Inflammatory macrophage treated with lipopolysaccharide for 1 hour (primary cell): ENCODE measurements around the gene ALKBH3.

Source experiments
- DNase-seq, 2 donors: peaks; one replicate each; pipeline ENCODE4 v3.0.0-alpha.2; 2020 to 2022

Gene ALKBH3

DNA sequence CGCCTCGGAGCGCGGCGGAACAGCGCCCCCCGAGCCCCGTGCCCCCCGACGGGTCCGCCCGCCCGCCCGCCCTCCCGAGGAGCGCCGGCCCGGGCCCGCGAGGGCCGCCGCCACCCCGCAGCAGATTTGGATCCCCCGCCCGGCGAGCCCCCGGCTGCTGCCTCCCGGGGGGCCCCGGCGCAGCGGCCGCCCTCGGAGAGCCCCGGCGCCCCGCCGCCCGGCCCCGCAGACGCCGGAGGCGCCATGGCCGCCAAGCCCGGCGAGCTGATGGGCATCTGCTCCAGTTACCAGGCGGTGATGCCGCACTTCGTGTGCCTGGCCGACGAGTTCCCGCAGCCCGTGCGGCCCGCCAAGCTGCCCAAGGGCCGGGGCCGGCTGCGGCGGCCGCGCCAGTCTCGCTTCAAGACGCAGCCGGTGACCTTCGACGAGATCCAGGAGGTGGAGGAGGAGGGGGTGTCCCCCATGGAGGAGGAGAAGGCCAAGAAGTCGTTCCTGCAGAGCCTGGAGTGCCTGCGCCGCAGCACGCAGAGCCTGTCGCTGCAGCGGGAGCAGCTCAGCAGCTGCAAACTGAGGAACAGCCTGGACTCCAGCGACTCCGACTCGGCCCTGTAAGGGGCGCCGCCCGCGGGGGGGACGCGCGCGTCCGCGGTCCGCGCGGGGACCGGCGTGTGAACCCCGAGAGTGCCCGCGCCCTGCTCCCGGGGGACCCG, 62.2 kb downstream of the ALKBH3 start:
- DNase-seq = peak in 1 of 2 donors; percentile 7

DNA sequence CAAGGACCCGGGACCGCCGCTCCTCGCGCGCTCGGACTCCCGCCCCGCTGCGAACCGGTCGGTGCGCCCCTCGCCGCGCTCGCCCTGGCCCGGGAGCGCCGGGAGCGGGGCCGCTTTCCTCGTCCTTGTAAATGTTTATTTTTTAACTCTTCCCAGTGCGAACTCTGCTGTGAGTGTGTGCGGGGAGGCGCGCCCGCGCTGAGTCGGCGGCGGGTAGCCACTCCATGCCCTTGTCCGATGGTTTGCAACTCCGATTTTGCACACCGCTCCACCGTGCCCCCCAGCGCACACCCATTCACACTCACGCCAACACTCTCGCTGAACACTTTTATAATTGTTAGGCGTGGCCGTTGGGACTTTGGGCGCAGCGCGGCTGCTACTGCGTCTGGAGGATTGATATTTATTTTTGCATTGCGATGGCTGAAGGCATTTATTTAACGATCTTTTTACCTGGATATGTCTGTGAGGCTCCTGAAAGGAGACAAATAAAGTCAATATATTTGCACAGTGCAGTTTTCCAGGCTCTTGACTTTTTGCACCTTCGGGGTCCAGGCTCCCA, 62.8 kb downstream of the ALKBH3 start:
- no peak for DNase-seq

DNA sequence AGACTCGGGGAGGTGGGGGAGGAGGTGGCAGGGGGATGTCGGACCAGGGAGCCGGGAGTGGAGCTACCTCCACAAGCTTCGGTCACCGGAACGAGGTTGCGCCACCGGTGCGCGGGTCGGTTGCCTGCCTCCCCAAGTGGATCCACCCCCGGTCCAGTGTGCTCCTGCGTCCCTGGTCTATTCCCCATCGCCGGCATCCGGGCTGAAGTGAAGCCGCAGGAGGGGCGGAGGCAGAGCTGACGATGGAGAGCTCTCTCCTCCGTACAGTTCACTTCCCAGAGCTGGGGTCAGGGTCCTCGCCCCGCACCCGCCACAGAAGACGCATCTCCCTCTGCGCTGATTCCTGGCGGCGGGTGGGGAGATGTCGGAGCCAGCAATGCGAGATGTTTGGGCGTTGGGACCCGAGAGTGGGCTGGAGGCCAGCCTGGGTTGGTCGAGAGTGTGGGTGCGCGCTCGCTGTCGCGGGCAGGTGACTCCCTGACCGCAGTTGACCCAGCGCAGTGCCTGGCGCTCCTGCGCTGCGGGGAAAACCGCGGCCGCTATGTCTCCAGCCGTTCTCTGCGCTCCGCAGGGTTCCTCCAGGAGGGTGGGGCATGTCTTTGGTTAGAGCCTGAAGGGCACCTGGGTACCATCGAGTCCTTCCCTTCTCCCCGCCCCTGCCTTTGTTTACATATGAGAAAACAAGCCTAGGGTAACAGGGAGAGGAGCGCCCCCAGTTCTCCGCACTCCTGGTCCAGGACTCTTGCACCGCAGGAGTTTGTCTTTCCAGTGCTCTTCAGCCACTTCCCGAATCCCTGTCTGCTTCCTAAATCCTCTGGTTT, 63.5 kb downstream of the ALKBH3 start:
- no peak for DNase-seq

DNA sequence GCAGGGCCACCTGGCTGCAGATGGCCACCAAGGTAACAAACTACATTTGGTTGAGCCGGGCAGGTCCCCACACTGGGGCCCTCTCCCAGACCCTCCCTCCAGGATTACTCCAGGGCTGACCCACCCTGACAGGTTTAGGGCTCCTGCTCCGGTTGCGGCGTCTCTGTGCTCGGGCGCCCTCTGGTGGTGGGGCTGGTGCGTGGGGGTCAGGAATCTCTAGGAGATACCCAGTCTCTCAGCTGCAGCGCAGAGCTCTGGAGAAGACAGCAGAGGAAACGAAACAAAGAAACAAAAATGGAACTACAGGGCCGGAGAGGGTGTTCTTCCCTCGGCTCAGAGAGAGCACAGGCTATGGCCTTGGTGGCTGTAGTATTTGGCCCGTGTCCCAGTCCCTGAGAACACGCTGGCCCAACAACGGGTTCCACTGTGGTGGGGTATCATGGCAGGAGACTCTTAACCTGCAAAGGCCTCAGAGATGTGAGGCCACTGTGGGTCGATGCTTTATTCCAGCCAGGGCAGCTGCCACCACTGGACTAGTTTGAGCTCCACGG, 64.2 kb downstream of the ALKBH3 start:
- DNase-seq = peak; percentile 48 to 77

DNA sequence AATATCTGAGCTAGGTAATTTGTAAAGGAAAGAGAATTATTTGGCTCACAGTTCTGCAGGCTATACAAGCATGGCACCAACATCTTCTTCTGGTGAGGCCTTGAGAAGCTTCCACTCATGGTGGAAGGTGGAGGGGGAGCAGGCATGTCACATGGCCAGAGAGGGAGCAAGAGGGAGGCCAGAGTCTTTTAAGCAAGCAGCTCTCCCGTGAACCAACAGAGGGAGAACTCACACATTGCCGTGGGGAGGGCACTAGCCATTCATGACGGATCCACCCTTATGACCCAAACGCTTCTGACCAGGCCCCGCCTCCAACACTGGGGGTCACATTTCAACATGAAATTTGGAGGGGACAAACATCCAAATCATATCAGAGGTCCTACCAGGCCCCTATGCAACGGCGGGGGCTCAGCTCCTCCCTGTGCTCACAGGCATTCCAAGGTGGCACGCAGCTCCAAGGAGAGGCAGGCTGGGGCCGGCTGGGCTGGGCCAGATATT, 66.4 kb downstream of the ALKBH3 start:
- no peak for DNase-seq

DNA sequence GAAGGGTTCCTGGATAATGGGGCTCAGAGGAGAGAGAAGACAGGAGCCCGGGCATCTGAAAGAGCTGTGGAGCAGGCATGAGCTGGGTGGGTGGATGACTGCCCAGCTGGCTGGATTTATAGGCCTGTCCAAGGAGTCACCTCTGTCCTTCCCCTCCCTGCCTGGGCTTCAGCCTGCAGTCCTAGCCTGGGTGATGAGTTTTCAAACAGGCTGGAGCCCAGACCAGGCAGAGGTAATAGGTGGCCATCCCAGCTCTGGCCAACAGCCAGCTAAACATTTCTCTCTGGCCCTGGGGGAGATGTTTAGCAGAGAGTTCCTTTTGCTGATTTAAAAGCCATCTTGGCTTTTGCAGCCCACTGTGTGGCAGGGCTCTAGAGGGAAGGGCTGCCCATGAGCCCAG, 67.2 kb downstream of the ALKBH3 start:
- no peak for DNase-seq

DNA sequence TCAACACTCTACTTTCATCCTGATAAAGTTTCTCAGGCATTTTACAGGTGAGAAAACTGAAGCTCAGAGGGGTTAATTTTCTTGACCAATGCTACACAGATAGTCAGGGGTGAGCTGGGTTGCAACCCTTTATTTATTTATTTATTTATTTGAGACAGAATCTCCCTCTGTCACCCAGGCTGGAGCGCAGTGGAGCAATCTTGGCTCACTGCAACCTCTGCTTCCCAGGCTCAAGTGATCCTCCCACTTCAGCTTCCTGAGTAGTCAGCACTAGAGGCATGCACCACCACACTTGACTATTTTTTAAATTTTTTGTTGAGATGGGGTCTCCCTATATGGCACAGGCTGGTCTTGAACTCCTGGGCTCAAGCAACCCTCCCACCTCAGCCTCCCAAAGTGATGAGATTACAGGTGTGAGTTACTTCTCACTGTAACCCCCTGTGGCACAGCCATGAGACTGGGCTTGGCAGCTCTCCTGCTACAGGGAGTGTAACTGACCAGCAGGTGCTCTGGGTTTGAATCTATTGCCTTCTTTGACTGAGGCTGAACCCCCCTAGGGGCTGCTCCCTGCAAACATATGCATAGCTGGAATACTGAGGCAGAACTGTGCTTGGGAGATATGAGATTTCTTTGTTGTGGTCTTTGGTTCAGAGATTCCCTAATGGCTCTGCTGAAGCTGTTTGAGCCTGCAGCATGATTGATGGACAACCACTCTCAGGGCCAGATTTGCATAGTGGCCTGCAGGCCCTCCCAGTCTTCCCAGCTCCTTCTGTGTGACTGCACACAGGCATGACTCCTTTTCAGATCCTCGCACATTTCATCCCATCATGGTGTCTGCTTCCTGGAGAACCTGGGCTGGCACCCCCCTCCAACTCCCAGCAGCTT, 68.0 kb downstream of the ALKBH3 start:
- DNase-seq = no peak

DNA sequence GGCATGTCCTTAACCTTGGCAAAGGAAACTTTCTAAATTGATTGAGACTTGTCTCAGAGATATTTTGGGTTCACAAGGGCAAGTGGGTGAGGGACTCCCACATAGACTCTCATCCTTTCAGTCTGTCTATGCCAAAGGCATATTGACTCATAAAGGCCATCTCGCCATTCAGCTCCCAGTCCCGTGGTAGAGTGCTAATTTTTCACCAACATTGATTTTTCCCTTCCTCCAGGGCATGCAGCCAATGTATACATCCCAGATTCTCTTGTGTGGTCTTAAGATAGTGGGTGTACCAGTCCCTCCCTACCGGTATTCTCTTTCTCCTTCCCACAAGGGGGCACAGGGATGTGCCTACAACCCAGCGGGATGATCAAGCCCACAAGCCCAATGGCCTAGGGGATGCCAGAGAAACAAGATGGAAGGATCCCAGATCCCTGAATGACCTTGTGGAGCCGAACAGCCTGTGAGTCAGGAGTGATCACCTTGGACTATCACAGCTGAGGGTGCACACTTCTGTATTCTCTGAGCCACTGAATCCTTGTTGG, 69.8 kb downstream of the ALKBH3 start:
- DNase-seq = no peak

DNA sequence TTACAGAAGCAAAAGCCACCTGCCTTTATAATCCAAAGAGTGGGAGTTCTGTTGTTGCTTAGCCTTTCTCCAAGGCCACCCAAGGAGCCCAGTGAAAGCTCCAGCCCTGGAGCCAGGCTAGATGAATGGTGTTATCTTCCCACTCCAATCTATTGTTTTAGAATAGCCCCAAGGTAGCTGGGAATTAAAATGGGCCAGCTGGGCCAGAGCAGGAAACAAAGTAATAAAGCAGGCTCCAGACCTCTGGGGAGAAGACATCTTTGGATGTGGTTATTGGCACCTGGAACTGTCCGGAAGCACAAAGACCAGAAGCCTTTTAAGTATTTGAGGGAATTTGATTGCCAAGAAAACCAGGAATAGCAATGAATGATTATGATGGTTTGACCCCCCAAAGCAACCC, 70.6 kb downstream of the ALKBH3 start:
- no peak for DNase-seq

DNA sequence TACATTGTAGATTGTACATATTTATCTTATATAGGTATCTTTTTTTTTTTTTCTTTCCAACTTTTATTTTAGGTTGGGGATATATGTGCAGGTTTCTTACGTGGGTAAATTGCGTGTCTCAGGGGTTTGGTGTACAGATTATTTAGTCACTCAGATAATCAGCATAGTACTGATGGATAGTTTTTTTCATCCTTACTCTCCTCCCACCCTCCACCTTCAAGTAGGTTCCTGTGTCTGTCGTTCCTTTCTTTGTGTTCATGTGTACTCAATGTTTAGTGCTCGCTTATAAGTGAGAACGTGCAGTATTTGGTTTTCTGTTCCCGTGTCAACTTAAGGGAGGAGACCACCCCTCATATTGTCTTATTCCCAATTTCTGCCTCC, 71.4 kb downstream of the ALKBH3 start:
- DNase-seq = no peak

DNA sequence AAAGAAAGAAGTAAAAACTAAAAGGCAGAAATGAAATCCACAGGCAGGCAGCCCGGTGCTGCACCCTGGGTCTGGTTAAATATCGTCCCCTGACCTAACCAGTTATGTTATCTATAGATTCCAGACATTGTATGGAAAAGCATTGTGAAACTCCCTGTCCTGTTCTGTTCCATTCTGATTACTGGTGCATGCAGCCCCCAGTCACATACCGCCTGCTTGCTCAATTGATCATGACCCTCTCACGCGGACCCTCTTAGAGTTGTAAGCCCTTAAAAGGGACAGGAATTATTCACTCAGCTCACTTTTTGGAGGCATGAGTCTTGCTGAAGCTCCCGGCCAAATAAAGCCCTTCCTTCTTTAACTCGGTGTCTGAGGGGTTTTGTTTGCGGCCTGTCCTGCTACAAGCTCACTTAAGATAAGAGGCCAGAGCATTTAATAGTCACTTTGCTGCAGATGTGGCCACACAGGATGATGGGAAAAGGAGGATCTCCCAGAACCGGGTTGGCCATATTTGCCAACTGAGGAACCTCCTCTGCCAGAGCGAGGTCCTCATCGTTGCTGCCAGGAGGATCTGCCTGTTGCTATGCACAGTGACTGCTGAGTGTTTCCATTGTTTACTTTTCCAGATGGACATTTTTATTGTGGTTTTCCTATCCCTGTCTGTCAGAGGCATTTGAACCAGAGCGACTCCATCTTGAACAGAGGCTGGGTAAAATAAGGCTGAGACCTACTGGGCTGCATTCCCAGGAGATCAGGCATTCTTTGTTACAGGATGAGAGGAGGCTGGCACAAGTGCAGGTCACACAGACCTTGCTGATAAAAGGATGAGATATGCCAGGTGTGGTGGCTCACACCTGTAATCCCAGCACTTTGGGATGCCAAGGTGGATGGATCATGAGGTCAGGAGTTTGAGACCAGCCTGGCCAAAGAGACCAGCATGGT, 72.0 kb downstream of the ALKBH3 start:
- no peak for DNase-seq

DNA sequence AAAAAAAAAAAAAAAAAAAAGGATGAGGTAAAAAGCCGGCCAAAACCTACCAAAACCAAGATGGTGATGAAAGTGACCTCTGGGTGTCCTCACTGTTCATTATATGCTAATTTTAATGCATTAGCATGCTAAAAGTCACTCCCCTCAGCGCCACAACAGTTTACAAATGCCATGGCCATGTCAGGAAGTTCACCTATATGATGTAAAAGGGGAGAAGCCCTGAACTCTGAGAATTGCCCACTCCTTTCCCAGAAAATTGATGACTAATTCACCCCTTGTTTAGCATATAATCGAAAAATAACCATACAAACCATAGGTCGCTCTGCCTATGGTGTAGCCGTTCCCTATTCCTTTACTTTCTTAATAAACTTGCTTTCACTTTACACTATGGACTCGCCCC, 72.9 kb downstream of the ALKBH3 start:
- no peak for DNase-seq

DNA sequence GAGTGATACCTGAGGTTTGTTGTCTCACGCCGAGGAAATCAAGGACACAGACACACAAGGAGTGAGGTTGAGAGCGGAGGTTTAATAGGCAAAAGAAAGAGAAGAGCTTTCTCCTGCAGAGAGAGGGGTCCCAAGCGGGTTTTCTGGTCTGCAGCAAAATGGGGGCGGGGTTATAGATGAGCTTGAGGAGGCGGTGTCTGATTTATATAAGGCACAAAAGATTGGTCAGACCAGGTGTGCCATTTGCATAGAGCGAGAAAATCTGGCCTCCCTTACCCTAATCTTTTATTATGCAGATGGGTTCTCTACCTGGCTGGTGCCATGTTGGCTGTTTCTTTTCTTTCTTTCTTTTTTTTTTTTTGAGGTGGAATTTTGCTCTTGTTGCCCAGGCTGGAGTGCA, 73.6 kb downstream of the ALKBH3 start:
- no peak for DNase-seq

DNA sequence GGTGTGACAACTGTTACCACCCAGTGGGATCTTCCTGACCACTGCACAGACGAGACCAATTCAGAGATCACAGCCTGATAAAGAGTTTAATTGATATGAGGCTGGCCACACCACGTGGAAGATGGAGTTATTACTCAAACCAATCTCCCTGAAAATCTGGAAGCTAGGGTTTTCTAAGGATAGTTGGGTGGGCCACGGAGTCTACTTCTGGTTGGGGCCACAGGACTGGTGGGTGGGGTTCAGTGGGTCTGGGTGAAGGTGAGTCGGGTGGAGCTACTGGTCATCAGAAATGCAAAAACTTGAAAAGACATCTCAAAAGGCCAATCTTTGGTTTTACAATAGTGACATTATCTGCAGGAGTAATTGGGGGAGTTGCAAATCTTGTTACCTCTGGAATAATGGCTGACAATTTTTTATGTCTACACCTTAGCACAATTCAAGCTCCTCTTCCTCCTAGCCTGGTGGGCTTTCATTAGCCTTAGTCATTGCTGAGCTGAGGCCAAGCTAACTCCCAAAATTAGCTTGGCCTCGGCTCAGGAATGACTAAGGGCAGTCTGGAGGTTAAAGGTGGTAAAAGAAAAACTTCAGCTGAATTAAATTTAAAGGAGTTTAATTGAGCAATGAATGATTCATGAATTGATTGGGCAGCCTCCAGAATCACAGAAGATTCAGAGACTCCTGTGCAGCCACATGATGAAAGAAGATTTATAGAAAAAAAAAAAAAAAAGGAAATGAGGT, 74.9 kb downstream of the ALKBH3 start:
- no peak for DNase-seq

DNA sequence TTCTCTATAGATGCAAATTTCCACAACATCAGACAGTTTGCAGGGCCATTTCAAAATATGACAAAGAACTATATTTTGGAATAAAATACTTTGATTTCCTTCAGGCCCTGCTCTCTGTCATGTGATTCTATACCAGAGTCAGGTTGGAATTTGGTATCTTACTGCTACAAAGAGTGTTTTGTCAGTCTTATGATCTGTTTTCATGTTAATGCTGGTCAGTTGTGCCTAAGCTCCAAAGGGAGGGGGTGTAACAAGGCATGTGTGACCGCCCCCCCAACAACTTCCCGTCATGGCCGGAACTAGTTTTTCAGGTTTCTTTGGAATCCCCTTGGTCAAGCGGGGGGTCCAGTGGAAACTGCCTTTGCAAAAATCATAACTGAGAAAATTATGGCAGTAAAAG, 76.9 kb downstream of the ALKBH3 start:
- DNase-seq = no peak

DNA sequence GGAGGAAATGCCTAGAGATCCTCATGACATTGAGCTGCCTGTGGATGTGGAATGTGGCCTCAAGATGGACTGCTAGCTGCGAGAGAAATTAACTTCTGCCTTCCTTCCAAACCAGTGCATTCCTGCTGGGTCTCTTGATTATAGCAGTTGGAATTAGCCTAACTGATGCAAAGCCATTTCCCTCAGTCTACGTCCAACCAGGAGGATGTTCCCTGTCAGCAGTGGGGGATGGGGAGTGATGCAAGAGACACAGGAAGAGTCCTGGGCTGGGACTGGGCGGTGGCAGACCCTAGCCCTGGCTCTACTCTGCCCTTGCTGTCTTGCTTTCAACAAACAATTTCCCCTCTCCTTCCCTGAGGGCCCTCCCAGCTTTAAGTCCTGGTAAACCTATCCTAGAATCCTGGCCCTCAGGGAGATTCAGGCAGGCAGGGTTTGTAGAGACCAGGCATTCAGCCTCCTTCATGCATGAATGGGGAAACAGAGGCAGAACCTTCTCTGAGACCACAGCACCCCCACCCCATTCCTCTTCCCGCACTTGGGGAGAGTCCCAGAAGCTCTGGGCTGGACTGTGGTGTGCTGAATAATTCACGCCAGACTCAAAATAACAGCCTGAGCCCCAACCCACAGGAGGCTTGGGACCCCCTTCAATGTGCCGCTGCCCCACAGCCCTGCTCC, 78.8 kb downstream of the ALKBH3 start:
- no peak for DNase-seq

DNA sequence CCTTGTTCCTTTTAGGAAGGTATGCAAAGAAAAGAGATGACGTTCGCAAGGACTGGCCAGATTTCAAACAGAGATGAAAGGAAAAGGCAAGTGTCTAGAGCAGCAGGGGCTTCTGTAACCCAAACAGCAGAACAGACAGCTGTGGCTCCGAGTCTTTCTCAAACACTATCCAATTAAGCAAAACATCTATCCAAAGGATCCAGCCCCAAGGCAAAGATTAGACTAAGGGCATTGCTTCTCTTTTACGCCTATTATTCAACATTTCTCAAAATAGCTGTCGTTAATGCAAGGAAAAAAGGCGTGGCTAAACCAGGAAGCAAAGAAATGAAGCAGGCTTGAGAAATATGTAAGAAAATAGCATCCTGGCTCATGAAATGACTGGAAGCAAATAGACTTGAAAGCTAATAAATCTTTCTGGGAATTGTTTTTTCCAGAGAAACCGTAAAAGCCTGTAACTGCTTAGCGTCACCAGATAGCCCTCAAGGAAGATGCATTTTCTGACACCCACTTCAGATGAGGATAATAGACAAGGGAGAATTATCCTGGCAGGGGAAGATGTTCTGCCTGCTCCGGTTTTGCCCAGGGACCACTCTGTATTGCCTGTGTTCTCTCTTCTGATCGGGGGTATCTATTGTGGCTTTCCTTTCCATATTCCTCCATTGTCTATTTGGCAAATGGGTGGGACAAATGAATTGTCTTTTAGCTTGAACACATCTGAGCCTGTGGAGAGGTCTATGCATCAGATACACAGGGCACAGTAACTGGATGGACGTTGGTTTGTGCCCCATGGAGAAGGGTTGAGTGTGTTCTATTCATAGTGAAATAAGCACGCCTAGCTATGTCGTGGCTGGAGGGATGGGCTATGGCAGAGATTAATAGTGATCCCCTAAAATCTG, 82.0 kb downstream of the ALKBH3 start:
- DNase-seq = peak in 1 of 2 donors; percentile 2

DNA sequence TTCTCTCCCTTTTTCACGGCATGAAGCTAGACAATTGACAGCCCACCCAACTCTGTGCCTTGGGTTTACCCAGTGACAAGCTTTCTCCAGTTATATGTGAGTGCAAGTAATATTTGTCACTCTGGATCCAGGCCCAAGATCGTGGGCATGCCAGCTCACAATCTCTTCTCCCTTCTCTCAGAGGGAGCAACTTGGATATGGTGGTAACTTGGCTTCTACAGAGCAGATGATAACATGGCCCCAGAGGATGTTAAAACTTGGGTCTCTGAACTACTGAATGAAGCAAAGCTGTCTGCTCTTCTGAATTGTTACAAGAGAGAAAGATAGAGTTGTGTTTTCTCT, 82.6 kb downstream of the ALKBH3 start:
- no peak for DNase-seq

DNA sequence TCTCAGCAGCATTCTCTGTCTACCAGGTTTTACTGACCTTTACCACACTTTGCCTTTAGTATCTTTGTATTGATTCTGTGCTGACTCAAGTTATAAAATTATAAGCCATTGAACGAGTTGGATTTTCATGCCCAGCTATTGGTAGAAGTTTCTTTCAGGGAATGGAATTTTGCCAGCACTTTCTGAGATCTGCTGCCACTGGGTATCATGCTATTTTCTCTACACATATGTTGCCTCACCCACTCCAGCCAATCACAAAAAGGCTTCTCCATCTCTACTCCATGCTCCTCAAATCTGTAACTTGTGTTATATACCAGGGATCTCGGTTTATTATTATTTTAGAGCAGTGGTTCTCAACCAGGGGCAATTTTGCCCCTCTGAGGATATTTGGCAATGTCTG, 87.0 kb downstream of the ALKBH3 start:
- no peak for DNase-seq
